ENCODE data around the gene EIF3J. TPM values are rescaled to one million over a fixed set of nuclear protein-coding genes. Genes with fewer than 3 reads are reported as not detected.

The EIF3J gene
- total RNA-seq, 1 donor from 2014 or later = 59.5 TPM

- Mint-ChIP-seq H3K9me3 (ENCODE audit: unreplicated experiment) (no peaks in the 10 kb centered on the region), H3K27me3 (ENCODE audit: unreplicated experiment) (no peaks in the 10 kb centered on the region), H3K4me3 (ENCODE audit: unreplicated experiment) (no peak overlapping the region), H3K27ac (ENCODE audit: unreplicated experiment) (no peak overlapping the region), H3K4me1 (ENCODE audit: low read depth, unreplicated experiment) (peaks cover 10% of the 10 kb centered on the region), H3K36me3 (ENCODE audit: unreplicated experiment) (no peaks in the 10 kb centered on the region)
- DNase-seq = no peak
- no peak for TF ChIP-seq CTCF (IDR thresholded peaks at IDR 0.05; ENCODE audit: partially characterized antibody, unreplicated experiment)
These were observed 4.3 kb upstream of the EIF3J start for GRCh38 chr15:44532689-44533088.

GRCh38 chr15:44535092-44535491 lies 1.9 kb upstream of the EIF3J start:
- H3K9me3 Mint-ChIP-seq (ENCODE audit: unreplicated experiment) = no peaks in the 10 kb centered on the region

GRCh38 chr15:44535523-44536301 lies 1.2 kb upstream of the EIF3J start:
- Mint-ChIP-seq H3K27ac (ENCODE audit: unreplicated experiment) (peak overlapping the region; percentile 83), H3K4me1 (ENCODE audit: low read depth, unreplicated experiment) (peaks cover 16% of the 10 kb centered on the region), H3K9me3 (ENCODE audit: unreplicated experiment) (no peaks in the 10 kb centered on the region), H3K4me3 (ENCODE audit: unreplicated experiment) (peak overlapping the region; percentile 98), H3K27me3 (ENCODE audit: unreplicated experiment) (peaks cover 3% of the 10 kb centered on the region), H3K36me3 (ENCODE audit: unreplicated experiment) (no peaks in the 10 kb centered on the region)
- TF ChIP-seq CTCF (IDR thresholded peaks at IDR 0.05; ENCODE audit: partially characterized antibody, unreplicated experiment) = no peak
- peak; percentile 24 for DNase-seq

More at GRCh38 chr15:44535092-44535491, 1.9 kb upstream of the EIF3J start:
- Mint-ChIP-seq H3K4me3 (ENCODE audit: unreplicated experiment) (peak overlapping the region; percentile 98), H3K27ac (ENCODE audit: unreplicated experiment) (no peak overlapping the region), H3K4me1 (ENCODE audit: low read depth, unreplicated experiment) (peaks cover 16% of the 10 kb centered on the region), H3K36me3 (ENCODE audit: unreplicated experiment) (no peaks in the 10 kb centered on the region), H3K27me3 (ENCODE audit: unreplicated experiment) (peaks cover 3% of the 10 kb centered on the region)
- DNase-seq = no peak
- no peak for TF ChIP-seq CTCF (IDR thresholded peaks at IDR 0.05; ENCODE audit: partially characterized antibody, unreplicated experiment)

GRCh38 chr15:44536302-44536961 lies 515 bp upstream of the EIF3J start:
- Mint-ChIP-seq H3K27ac (ENCODE audit: unreplicated experiment) (peak overlapping the region; percentile 83), H3K4me3 (ENCODE audit: unreplicated experiment) (peak overlapping the region; percentile 98), H3K27me3 (ENCODE audit: unreplicated experiment) (peaks cover 3% of the 10 kb centered on the region), H3K4me1 (ENCODE audit: low read depth, unreplicated experiment) (peaks cover 16% of the 10 kb centered on the region), H3K9me3 (ENCODE audit: unreplicated experiment) (no peaks in the 10 kb centered on the region), H3K36me3 (ENCODE audit: unreplicated experiment) (no peaks in the 10 kb centered on the region)
- peak; percentile 88 for DNase-seq
- no peak for TF ChIP-seq CTCF (IDR thresholded peaks at IDR 0.05; ENCODE audit: partially characterized antibody, unreplicated experiment)

GRCh38 chr15:44537735-44538240 lies 841 bp downstream of the EIF3J start:
- no peak for TF ChIP-seq CTCF (IDR thresholded peaks at IDR 0.05; ENCODE audit: partially characterized antibody, unreplicated experiment)
- peaks cover 3% of the 10 kb centered on the region for H3K27me3 Mint-ChIP-seq (ENCODE audit: unreplicated experiment)
- no peaks in the 10 kb centered on the region for H3K36me3 Mint-ChIP-seq (ENCODE audit: unreplicated experiment)
- no peak for DNase-seq
- no peaks in the 10 kb centered on the region for H3K9me3 Mint-ChIP-seq (ENCODE audit: unreplicated experiment)
- peaks cover 16% of the 10 kb centered on the region for H3K4me1 Mint-ChIP-seq (ENCODE audit: low read depth, unreplicated experiment)
- H3K4me3 Mint-ChIP-seq (ENCODE audit: unreplicated experiment) = peak overlapping the region; percentile 85
- H3K27ac Mint-ChIP-seq (ENCODE audit: unreplicated experiment) = peak overlapping the region; percentile 26
